H1 (cell line): ENCODE data around the gene FAM50A. TPM values are rescaled to one million over a fixed set of nuclear protein-coding genes. Genes with fewer than 3 reads are reported as not detected.

Experiments
- CTCF ChIA-PET: fragments of 300-600 bp; sonication (Branson Sonifier 250); formaldehyde crosslinking; loops from one replicate; lab custom pipeline; 2021; ENCODE audit not compliant: partially characterized antibody; lab: Charles Lee
- POLR2A ChIA-PET: fragments of 300-600 bp; sonication (Branson Sonifier 250); formaldehyde crosslinking; loops from one replicate; lab custom pipeline; 2021; ENCODE audit warnings: inconsistent platforms; ENCODE audit not compliant: partially characterized antibody; lab: Charles Lee
- DNase-seq, 2 experiments: peaks; one replicate each; pipeline versions ENCODE4 v3.0.0 to v3.0.0-alpha.2; 2010 to 2022; ENCODE audit warnings: low spot score in 2 of 2, low read depth in 1 of 2, mixed read lengths in 1 of 2
- FAIRE-seq: peaks from 2 replicates; lab custom pipeline; 2011; peaks lifted over from hg19 to GRCh38; lab: Jason Lieb, UNC
- H2AFZ ChIP-seq: 2 replicates; pipeline ENCODE4 v1.8.1; 2012; ENCODE audit warnings: low read length, inconsistent platforms
- H2AK5ac ChIP-seq: 2 replicates; pipeline ENCODE4 v1.6.1; 2013; ENCODE audit warnings: low read depth, low read length
- H2BK120ac ChIP-seq: replicated peaks from 2 replicates; pipeline ENCODE3; 2013; ENCODE audit warnings: low read depth, low read length, inconsistent platforms
- H2BK12ac ChIP-seq: 2 replicates; pipeline ENCODE4 v1.6.1; 2013; ENCODE audit warnings: low read depth, low read length
- H2BK15ac ChIP-seq: 2 replicates; pipeline ENCODE4 v1.6.1; 2013; ENCODE audit warnings: low read length
- H2BK20ac ChIP-seq: 2 replicates; pipeline ENCODE4 v1.6.1; 2013; ENCODE audit warnings: low read length
- H2BK5ac ChIP-seq: 2 replicates; pipeline ENCODE4 v1.6.1; 2013; ENCODE audit warnings: low read depth, low read length
- H3K14ac ChIP-seq: 2 replicates; pipeline ENCODE4 v1.6.1; 2013; ENCODE audit warnings: inconsistent platforms; ENCODE audit not compliant: insufficient read length
- H3K18ac ChIP-seq: 2 replicates; pipeline ENCODE4 v1.6.1; 2013; ENCODE audit warnings: low read length; ENCODE audit errors: extremely low read depth
- H3K23ac ChIP-seq: 2 replicates; pipeline ENCODE4 v1.6.1; 2013; ENCODE audit warnings: inconsistent platforms; ENCODE audit not compliant: insufficient read length
- H3K23me2 ChIP-seq: 2 replicates; pipeline ENCODE4 v1.6.1; 2013; ENCODE audit warnings: low read depth, low read length
- H3K27ac ChIP-seq: 2 replicates; pipeline ENCODE4 v1.6.1; 2011; ENCODE audit warnings: low read depth, low read length, inconsistent platforms
- H3K27me3 ChIP-seq, 4 experiments: replicated peaks in 1 of 4; 1 replicate in 1 of 4; 2 replicates in 3 of 4; pipeline versions ENCODE4 v1.6.1 to v1.8.1; 2011 to 2013; ENCODE audit warnings: low read length in 3 of 4, mild to moderate bottlenecking in 3 of 4, inconsistent platforms in 2 of 4, mixed read lengths in 2 of 4, moderate library complexity in 1 of 4; ENCODE audit not compliant: control insufficient read depth in 3 of 4, insufficient read depth in 3 of 4; ENCODE audit errors: extremely low read depth in 1 of 4
- H3K36me3 ChIP-seq, 4 experiments: 2 replicates each; pipeline versions ENCODE4 v1.6.1 to v1.8.1; 2011 to 2013; ENCODE audit warnings: mild to moderate bottlenecking in 4 of 4, low read length in 3 of 4, moderate library complexity in 2 of 4, control low read depth in 1 of 4, inconsistent platforms in 1 of 4; ENCODE audit not compliant: insufficient read depth in 4 of 4, control insufficient read depth in 2 of 4
- H3K4ac ChIP-seq: replicated peaks from 2 replicates; pipeline ENCODE3; 2013; ENCODE audit warnings: low read length, low read depth, mixed read lengths, inconsistent platforms; ENCODE audit not compliant: insufficient read length
- H3K4me1 ChIP-seq, 4 experiments: replicated peaks in 1 of 4; 1 replicate in 1 of 4; 2 replicates in 3 of 4; pipeline versions ENCODE4 v1.6.1 to v1.8.1; 2011 to 2013; ENCODE audit warnings: low read length in 3 of 4, inconsistent platforms in 2 of 4, mixed read lengths in 1 of 4; ENCODE audit not compliant: insufficient read depth in 4 of 4, control insufficient read depth in 3 of 4
- H3K4me2 ChIP-seq, 2 experiments: 2 replicates each; pipeline versions ENCODE4 v1.6.1 to v1.8.1; 2011 to 2013; ENCODE audit warnings: low read depth in 2 of 2, low read length in 2 of 2, control low read depth in 1 of 2, inconsistent platforms in 1 of 2, mild to moderate bottlenecking in 1 of 2; ENCODE audit not compliant: insufficient read depth in 1 of 2
- H3K4me3 ChIP-seq, 4 experiments: fragments of 200-600, 300-600 bp in 1 of 4; sonication (generic), shearing (Covaris generic), sonication (Bioruptor Twin) in 1 of 4; 2 replicates each; pipeline versions ENCODE4 v1.5.1 to v1.8.1; 2011 to 2016; ENCODE audit warnings: low read length in 4 of 4, low read depth in 3 of 4, control low read depth in 2 of 4, inconsistent platforms in 2 of 4, mild to moderate bottlenecking in 2 of 4, mixed read lengths in 1 of 4, moderate library complexity in 1 of 4; ENCODE audit not compliant: insufficient read depth in 2 of 4; ENCODE audit errors: extremely low read depth in 1 of 4
- H3K56ac ChIP-seq: replicated peaks from 2 replicates; pipeline ENCODE3; 2013; ENCODE audit warnings: low read depth, mild to moderate bottlenecking, mixed read lengths, low read length, inconsistent platforms; ENCODE audit not compliant: insufficient read length
- H3K79me1 ChIP-seq: 2 replicates; pipeline ENCODE4 v1.6.1; 2013; ENCODE audit warnings: low read depth, low read length, control low read depth
- H3K79me2 ChIP-seq, 2 experiments: 2 replicates each; pipeline versions ENCODE4 v1.6.1 to v1.8.1; 2012 to 2013; ENCODE audit warnings: low read length in 2 of 2, mild to moderate bottlenecking in 2 of 2, inconsistent platforms in 1 of 2; ENCODE audit not compliant: insufficient read depth in 2 of 2, control insufficient read depth in 1 of 2
- H3K9ac ChIP-seq, 4 experiments: replicated peaks in 1 of 4; 1 replicate in 1 of 4; 2 replicates in 3 of 4; pipeline versions ENCODE4 v1.6.1 to v1.8.1; 2011 to 2013; ENCODE audit warnings: low read depth in 3 of 4, low read length in 3 of 4, control low read depth in 2 of 4, mild to moderate bottlenecking in 2 of 4, moderate library complexity in 2 of 4, inconsistent platforms in 1 of 4; ENCODE audit errors: extremely low read depth in 1 of 4
- H3K9me3 ChIP-seq, 2 experiments: 2 replicates each; pipeline versions ENCODE4 v1.6.1 to v1.8.1; 2012 to 2013; ENCODE audit warnings: mild to moderate bottlenecking in 2 of 2, moderate library complexity in 2 of 2, control low read depth in 1 of 2, inconsistent platforms in 1 of 2, low read depth in 1 of 2, low read length in 1 of 2, mixed read lengths in 1 of 2; ENCODE audit not compliant: insufficient read depth in 2 of 2
- H4K20me1 ChIP-seq, 2 experiments: replicated peaks in 1 of 2; 2 replicates each; pipeline versions ENCODE3 to v1.8.1; 2011 to 2013; ENCODE audit warnings: inconsistent platforms in 2 of 2, low read length in 2 of 2, mild to moderate bottlenecking in 1 of 2; ENCODE audit not compliant: insufficient read depth in 2 of 2, control insufficient read depth in 1 of 2
- H4K5ac ChIP-seq: 2 replicates; pipeline ENCODE4 v1.6.1; 2013; ENCODE audit warnings: low read length, low read depth, mixed read lengths, inconsistent platforms; ENCODE audit not compliant: insufficient read length
- H4K8ac ChIP-seq: 2 replicates; pipeline ENCODE4 v1.8.0; 2013; ENCODE audit warnings: mild to moderate bottlenecking, moderate library complexity, low read length, inconsistent platforms; ENCODE audit not compliant: insufficient read depth; ENCODE audit errors: extremely low read depth
- H4K91ac ChIP-seq: replicated peaks from 2 replicates; pipeline ENCODE3; 2013; ENCODE audit warnings: low read length, mixed read lengths, inconsistent platforms; ENCODE audit not compliant: insufficient read length
- CEBPB ChIP-seq: IDR thresholded peaks from 2 replicates; pipeline ENCODE4 v1.6.1; 2012; ENCODE audit warnings: low read depth, low read length
- KDM1A ChIP-seq: fragments of 200-600, 300-600 bp; sonication (generic); IDR thresholded peaks from 2 replicates; pipeline ENCODE4 v1.7.1; 2016; ENCODE audit warnings: mild to moderate bottlenecking, low read length, borderline replicate concordance
- PHF8 ChIP-seq: fragments of 200-600 bp; sonication (generic); conservative IDR thresholded peaks from 2 replicates; pipeline ENCODE4 v1.7.1; 2012; ENCODE audit warnings: low read depth, mild to moderate bottlenecking, inconsistent platforms, low read length, moderate library complexity
- RAD21 ChIP-seq, 2 experiments: IDR thresholded peaks in 1 of 2; conservative IDR thresholded peaks in 1 of 2; 2 replicates each; pipeline ENCODE4 v1.6.1; 2011; ENCODE audit warnings: low read depth in 2 of 2, low read length in 2 of 2, improper control_type of control experiment in 1 of 2, inconsistent platforms in 1 of 2, mild to moderate bottlenecking in 1 of 2, moderate library complexity in 1 of 2
- WGBS, 2 experiments: shearing (Covaris generic) in 1 of 2; methylation state at CpG; one replicate each; pipeline versions ENCODE4 v1.1.6 to v1.1.7; 2013 to 2015; ENCODE audit warnings: low lambda C conversion rate in 2 of 2, mixed read lengths in 2 of 2, inconsistent platforms in 1 of 2, low coverage in 1 of 2, missing lambda C conversion rate in 1 of 2; ENCODE audit not compliant: insufficient replicate concordance in 2 of 2, insufficient coverage in 1 of 2, insufficient read length in 1 of 2; ENCODE audit errors: extremely low coverage in 1 of 2, missing lambda C conversion rate in 1 of 2; 5-methylcytosine and 5-hydroxymethylcytosine counted together
- polyA plus RNA-seq, 7 experiments: library from polyadenylated mRNA; depleted of rRNA in 3 of 7; stranded (reverse) in 5 of 7; unstranded in 2 of 7; fragments of >200 nt in 5 of 7; fragments of 200-250 nt in 2 of 7; gene quantifications; 1 replicate in 5 of 7; 2 replicates in 1 of 7; 4 replicates in 1 of 7; pipeline versions ENCODE4 v1.2.1 to v1.2.3, GENCODE V29; 2011 to 2013; ENCODE audit warnings: missing spikeins in 2 of 7, mixed read lengths in 2 of 7
- total RNA-seq: library from RNA; stranded (reverse); fragmentation: NEBNext Ultra II Directional; extraction: Animal tissue kit (Norgen Biotek cat#: 25700); gene quantifications from 2 replicates; pipeline ENCODE4 v1.2.1, GENCODE V29; 2021

The FAM50A gene
- total and polyA plus RNA-seq, 2 of the 8 experiments (the other 6 are each of a cell fraction or from before 2014, with no cell fraction given): 30.7 to 48.7 TPM

- no peak overlapping the region for H3K4me2 ChIP-seq
- no peak overlapping the region for H2AK5ac ChIP-seq
- 0 out of 2 replicates have a peak, but pooled peaks cover 3% of the 10 kb centered on the region for H3K23me2 ChIP-seq
- no peak overlapping the region for H3K23ac ChIP-seq
- H3K79me1 ChIP-seq: no peaks in the 10 kb centered on the region
- H4K91ac ChIP-seq: no peak overlapping the region
- H3K27ac ChIP-seq: no peak overlapping the region
- no peak overlapping the region for H3K18ac ChIP-seq
- no peaks in the 10 kb centered on the region for H3K79me2 ChIP-seq
- H2BK15ac ChIP-seq: no peak overlapping the region
- H3K4ac ChIP-seq: no peak overlapping the region
- no peaks in the 10 kb centered on the region for H4K20me1 ChIP-seq
- H3K27me3 ChIP-seq: no peaks in the 10 kb centered on the region
- H2BK5ac ChIP-seq: no peak overlapping the region
- DNase-seq: no peak
- H3K14ac ChIP-seq: no peak overlapping the region
- no peak overlapping the region for H3K9ac ChIP-seq
- peaks cover 0 to 6% (median 0%) of the 10 kb centered on the region in 4 experiments; a peak in 1 of 7 replicates for H3K4me1 ChIP-seq
- H4K8ac ChIP-seq: no peak overlapping the region; the same call in 1 of the 2 replicates
- no peaks in the 10 kb centered on the region for H3K9me3 ChIP-seq
- H3K56ac ChIP-seq: no peak overlapping the region
- ChIA-PET POLR2A (interaction anchor here (0.7 to 1.9 kb wide), 6 partner anchors 10 to 304 kb away, joined by 3 to 6 read pairs (median 4); partner anchors contain the start of genes FAM50A, PLXNA3 and UBL4A), CTCF (interaction anchor here (0.7 kb wide), 1 partner anchor 34 kb away, joined by 3 read pairs; no protein-coding TSS in a partner anchor)
- no peaks in the 10 kb centered on the region; a peak in 1 of 8 replicates for H3K36me3 ChIP-seq
- 91% methylated on average over 4 of the region's 8 CpGs; no CpG with 5 or more reads in 1 of the 2 experiments for WGBS, 2 experiments
- H2BK20ac ChIP-seq: no peak overlapping the region
- no peak overlapping the region for H2AFZ ChIP-seq
- no peak overlapping the region for H4K5ac ChIP-seq
- no peak overlapping the region for H2BK120ac ChIP-seq
- TF ChIP-seq CEBPB (no peak), PHF8 (no peak), KDM1A (no peak), RAD21 (IDR thresholded peaks at IDR 0.05 in 1 of 2, conservative IDR thresholded peaks at IDR 0.05 in 1 of 2; ENCODE audit: low read depth in 2 of 2, low read length in 2 of 2) (no peak)
- H2BK12ac ChIP-seq: no peak overlapping the region
- FAIRE-seq: no peak
- no peak overlapping the region for H3K4me3 ChIP-seq
Measured at GRCh38 chrX:154476821-154477220, 32.9 kb downstream of the FAM50A start.
